Spleen (tissue), 11 donors: ENCODE measurements around the gene OOSP2. TPM values are rescaled to one million over a fixed set of nuclear protein-coding genes. Genes with fewer than 3 reads are reported as not detected.

Experiments used
- DNase-seq: peaks from one replicate; pipeline ENCODE4 v3.0.0-alpha.2; 2020
- H3K27ac ChIP-seq, 8 donors: fragments of 200-600 bp; sonication (generic) in 7 of 8; 1 replicate in 4 of 8; 2 replicates in 4 of 8; pipeline versions ENCODE4 v1.5.0 to v1.8.0; 2016 to 2021; ENCODE audit warnings: inconsistent platforms in 4 of 8, mild to moderate bottlenecking in 4 of 8, moderate library complexity in 1 of 8
- H3K27me3 ChIP-seq, 7 donors: fragments of 200-600 bp; sonication (generic) in 6 of 7; replicated peaks in 1 of 7; 1 replicate in 4 of 7; 2 replicates in 3 of 7; pipeline versions ENCODE4 v1.5.0 to v1.8.0; 2016 to 2021; ENCODE audit warnings: inconsistent platforms in 3 of 7, mild to moderate bottlenecking in 1 of 7
- H3K36me3 ChIP-seq, 6 donors: fragments of 200-600 bp; sonication (generic) in 5 of 6; 1 replicate in 4 of 6; 2 replicates in 2 of 6; pipeline versions ENCODE4 v1.5.0 to v1.8.0; 2016 to 2021; ENCODE audit warnings: inconsistent platforms in 2 of 6
- H3K4me1 ChIP-seq, 6 donors: fragments of 200-600 bp; sonication (generic) in 5 of 6; 1 replicate in 3 of 6; 2 replicates in 3 of 6; pipeline versions ENCODE4 v1.5.0 to v1.8.0; 2016 to 2021; ENCODE audit warnings: inconsistent platforms in 3 of 6
- H3K4me3 ChIP-seq, 8 donors: fragments of 200-600 bp; sonication (generic) in 7 of 8; 1 replicate in 4 of 8; 2 replicates in 4 of 8; pipeline versions ENCODE4 v1.5.0 to v1.8.0; 2016 to 2021; ENCODE audit warnings: inconsistent platforms in 4 of 8, mild to moderate bottlenecking in 4 of 8, moderate library complexity in 2 of 8
- H3K9me3 ChIP-seq, 8 donors: fragments of 200-600 bp; sonication (generic) in 7 of 8; 1 replicate in 4 of 8; 2 replicates in 4 of 8; pipeline versions ENCODE4 v1.5.0 to v1.8.0; 2016 to 2021; ENCODE audit warnings: inconsistent platforms in 4 of 8
- POLR2A ChIP-seq, 3 donors: fragments of 450-650 bp; IDR thresholded peaks; one replicate each; pipeline ENCODE4 v1.5.1; 2017; ENCODE audit warnings: antibody characterized with exemption in 3 of 3, mild to moderate bottlenecking in 1 of 3
- POLR2AphosphoS5 ChIP-seq, 3 donors: sonication (generic); formaldehyde crosslinking; IDR thresholded peaks; one replicate each; pipeline ENCODE4 v1.5.1; 2017; ENCODE audit warnings: antibody characterized with exemption in 3 of 3
- WGBS, 5 donors: extraction: QIAGEN DNeasy Blood & Tissue Kit in 3 of 5; methylation state at CpG; one replicate each; pipeline versions ENCODE4 v1.1.5 to v1.1.7; 2013 to 2018; 5-methylcytosine and 5-hydroxymethylcytosine counted together
- intact Hi-C: fragments of 100-400 bp; cut with DNase I; formaldehyde crosslinking; loops from one replicate; pipeline ENCODE4 v1.15.0; 2023; ENCODE audit warnings: low total_unique reads
- polyA plus RNA-seq, 3 donors: library from polyadenylated mRNA; stranded (reverse); fragments of 200-250 nt; gene quantifications; one replicate each; pipeline ENCODE4 v1.2.1, GENCODE V29; 2013
- total RNA-seq, 7 donors: library from RNA; depleted of rRNA in 3 of 7; stranded (reverse); fragments of >200 nt in 3 of 7; fragmentation: NEBNext Ultra II Directional in 4 of 7; extraction: Animal tissue kit (Norgen Biotek cat#: 25700) in 4 of 7; gene quantifications; one replicate each; pipeline versions ENCODE4 v1.1.0 to v1.2.1, GENCODE V29; 2016 to 2021
- TF ChIP-seq, protein P1 (sequence below), 11 experiments: fragments of 200-600 bp in 7 of 11; fragments of 450-650 bp in 4 of 11; sonication (generic) in 4 of 11; IDR thresholded peaks in 8 of 11; conservative IDR thresholded peaks in 3 of 11; 1 replicate in 7 of 11; 2 replicates in 4 of 11; pipeline versions ENCODE4 v1.4.0 to v1.8.0; 2016 to 2021; ENCODE audit warnings: antibody characterized with exemption in 11 of 11, inconsistent platforms in 4 of 11, mild to moderate bottlenecking in 1 of 11
- donor health status: healthy with polysubstance abuse.
- donor health status: DM: no; HTN: no; CAD: no; lungs with moderate emphysema.
- donor health status: DM: no; HTN: no; CAD: no.
- donor health status: Bipolar disorder and iron deficiency.
- donor health status: healthy.
- donor health status: DM: no; HTN: no; CAD: no.
- donor health status: DM: yes; HTN: yes; CAD: no.

The OOSP2 gene
- total and polyA plus RNA-seq, 10 donors = not detected

DNA sequence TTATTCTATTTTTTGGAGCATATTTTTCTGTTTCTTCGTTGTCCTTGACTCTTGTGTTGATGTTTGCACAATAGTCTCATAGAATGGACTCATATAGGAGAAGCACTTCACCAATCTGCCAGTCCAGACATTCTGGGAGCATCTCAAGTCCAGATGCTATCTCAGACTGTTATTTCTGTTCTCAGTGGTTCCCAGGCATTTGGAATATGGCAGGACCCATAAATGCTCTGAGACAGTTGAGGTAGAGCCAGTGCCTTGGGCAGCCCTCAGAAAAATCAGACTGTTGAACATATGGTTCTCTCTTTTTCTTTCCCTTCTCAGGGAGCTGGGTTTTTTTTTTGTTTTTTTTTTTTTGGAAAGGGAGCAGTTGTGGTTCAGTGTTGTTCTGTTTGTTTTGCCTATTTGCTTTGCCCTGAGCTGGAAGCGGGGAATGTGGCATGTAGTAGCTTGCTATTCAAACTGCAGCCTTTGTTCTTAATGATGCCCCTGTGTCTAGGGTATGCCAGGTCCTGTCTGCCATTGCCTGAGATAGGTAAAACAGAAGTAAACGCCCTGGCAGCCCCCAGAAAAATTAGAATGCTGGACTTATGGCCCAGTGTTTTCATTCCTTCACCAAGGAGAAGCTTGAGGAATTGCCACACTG, 44.5 kb downstream of the OOSP2 start:
- Histone ChIP-seq H3K36me3 (no peaks in the 10 kb centered on the region), H3K4me1 (no peaks in the 10 kb centered on the region), H3K9me3 (peaks cover 0 to 8% (median 0%) of the 10 kb centered on the region in 8 donors), H3K27me3 (peaks cover 0 to 3% (median 0%) of the 10 kb centered on the region in 7 donors), H3K4me3 (no peak overlapping the region), H3K27ac (no peak overlapping the region)
- no peak for DNase-seq
- TF ChIP-seq POLR2AphosphoS5 (IDR thresholded peaks at IDR 0.05) = no peak
- intact Hi-C loops = no loop called here
- 62 to 79% (median 75%) methylated on average over 3 of the region's 3 CpGs for WGBS, 5 donors

DNA sequence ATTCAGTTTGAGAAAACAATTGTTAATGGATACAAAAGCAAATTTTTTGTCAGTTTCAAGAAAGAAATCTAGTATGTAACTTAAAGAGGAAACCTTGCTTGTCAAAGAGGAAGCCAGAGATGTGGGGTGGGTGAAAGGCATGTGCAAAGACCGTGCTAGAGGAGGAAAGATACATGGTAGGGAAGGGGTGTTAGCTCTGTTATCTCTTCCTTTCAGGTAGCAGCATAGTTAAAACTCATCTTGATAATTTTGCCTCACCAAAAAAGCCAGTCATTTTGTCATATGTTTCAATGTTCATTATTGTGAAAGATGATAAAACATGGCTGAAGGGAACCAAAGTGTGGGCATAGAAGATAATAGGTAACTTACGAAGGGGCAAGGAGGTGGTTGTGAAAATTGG, 45.7 kb downstream of the OOSP2 start:
- DNase-seq = no peak
- no peak overlapping the region for H3K27ac ChIP-seq
- no peak overlapping the region for H3K4me3 ChIP-seq
- peaks cover 0 to 3% (median 0%) of the 10 kb centered on the region in 7 donors for H3K27me3 ChIP-seq
- WGBS, 5 donors = 43 to 52% (median 49%) methylated on average over 2 of the region's 2 CpGs
- TF ChIP-seq, protein P1, sequence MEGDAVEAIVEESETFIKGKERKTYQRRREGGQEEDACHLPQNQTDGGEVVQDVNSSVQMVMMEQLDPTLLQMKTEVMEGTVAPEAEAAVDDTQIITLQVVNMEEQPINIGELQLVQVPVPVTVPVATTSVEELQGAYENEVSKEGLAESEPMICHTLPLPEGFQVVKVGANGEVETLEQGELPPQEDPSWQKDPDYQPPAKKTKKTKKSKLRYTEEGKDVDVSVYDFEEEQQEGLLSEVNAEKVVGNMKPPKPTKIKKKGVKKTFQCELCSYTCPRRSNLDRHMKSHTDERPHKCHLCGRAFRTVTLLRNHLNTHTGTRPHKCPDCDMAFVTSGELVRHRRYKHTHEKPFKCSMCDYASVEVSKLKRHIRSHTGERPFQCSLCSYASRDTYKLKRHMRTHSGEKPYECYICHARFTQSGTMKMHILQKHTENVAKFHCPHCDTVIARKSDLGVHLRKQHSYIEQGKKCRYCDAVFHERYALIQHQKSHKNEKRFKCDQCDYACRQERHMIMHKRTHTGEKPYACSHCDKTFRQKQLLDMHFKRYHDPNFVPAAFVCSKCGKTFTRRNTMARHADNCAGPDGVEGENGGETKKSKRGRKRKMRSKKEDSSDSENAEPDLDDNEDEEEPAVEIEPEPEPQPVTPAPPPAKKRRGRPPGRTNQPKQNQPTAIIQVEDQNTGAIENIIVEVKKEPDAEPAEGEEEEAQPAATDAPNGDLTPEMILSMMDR (IDR thresholded peaks at IDR 0.05 in 8 of 11, conservative IDR thresholded peaks at IDR 0.05 in 3 of 11) = no peak
- TF ChIP-seq POLR2AphosphoS5 (IDR thresholded peaks at IDR 0.05) (no peak), POLR2A (IDR thresholded peaks at IDR 0.05) (no peak)
- H3K36me3 ChIP-seq = no peaks in the 10 kb centered on the region
- H3K4me1 ChIP-seq = no peaks in the 10 kb centered on the region
- intact Hi-C loops = no loop called here
- peaks cover 0 to 2% (median 0%) of the 10 kb centered on the region in 8 donors for H3K9me3 ChIP-seq

DNA sequence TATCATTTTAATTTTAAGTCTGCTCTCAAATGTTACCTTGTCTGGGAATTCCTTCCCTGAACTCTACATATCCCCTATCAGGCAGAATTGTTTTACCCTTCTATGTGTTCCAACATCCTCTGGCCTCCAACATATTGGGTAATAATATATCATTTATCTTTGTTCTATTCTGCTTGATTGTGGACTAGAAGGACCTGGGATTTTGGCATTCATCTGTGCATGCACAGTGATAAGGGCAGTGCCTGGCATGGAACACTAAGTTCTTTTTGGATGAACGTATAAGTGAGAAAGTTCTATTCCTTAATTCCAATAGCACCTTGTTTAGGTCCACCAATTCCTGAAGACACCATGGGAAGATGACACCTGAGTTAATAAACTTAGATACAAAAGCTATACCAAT, 47.0 kb downstream of the OOSP2 start:
- H3K36me3 ChIP-seq = no peaks in the 10 kb centered on the region
- no peak for DNase-seq
- no peak for TF ChIP-seq POLR2AphosphoS5 (IDR thresholded peaks at IDR 0.05)
- no peak for TF ChIP-seq POLR2A (IDR thresholded peaks at IDR 0.05)
- TF ChIP-seq, protein P1 (IDR thresholded peaks at IDR 0.05 in 8 of 11, conservative IDR thresholded peaks at IDR 0.05 in 3 of 11) = no peak
- no peaks in the 10 kb centered on the region for H3K4me1 ChIP-seq
- whole genome bisulfite sequencing, 5 donors = 86 to 94% (median 91%) methylated on average over 1 of the region's 1 CpG
- H3K4me3 ChIP-seq = no peak overlapping the region
- no peak overlapping the region for H3K27ac ChIP-seq
- intact Hi-C loops = no loop called here
- peaks cover 0 to 3% (median 0%) of the 10 kb centered on the region in 7 donors for H3K27me3 ChIP-seq
- H3K9me3 ChIP-seq = no peaks in the 10 kb centered on the region

DNA sequence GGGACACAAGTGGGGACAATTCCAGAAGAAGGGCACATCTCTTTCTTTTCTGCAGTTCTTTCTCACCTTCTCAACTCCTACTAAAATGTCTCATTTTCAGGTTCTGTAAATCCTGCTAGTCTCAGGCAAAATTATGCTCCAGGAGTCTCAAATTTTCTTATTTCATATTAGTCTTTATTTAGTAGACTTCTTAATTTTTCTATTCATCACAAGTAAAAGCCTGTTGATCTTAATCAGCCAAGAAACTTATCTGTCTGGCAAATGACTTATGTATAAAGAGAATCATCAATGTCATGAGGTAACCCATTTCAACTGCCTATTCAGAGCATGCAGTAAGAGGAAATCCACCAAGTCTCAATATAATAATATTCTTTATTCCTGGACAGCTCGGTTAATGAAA, 48.2 kb downstream of the OOSP2 start, which contains the start of gene MS4A2:
Gene MS4A2, plus strand, starts transcription at position 301 of the 400 bp plus-strand sequence. CDS start 102 bp downstream, outside the sequence.
- no peak for DNase-seq
- H3K4me3 ChIP-seq = no peak within 1 kb of the TSS
- WGBS, 5 donors = 83 to 100% (median 91%) methylated on average over 1 of the region's 1 CpG

More for the DNA sequence above, 48.2 kb downstream of the OOSP2 start, which contains the start of gene MS4A2:
- intact Hi-C loops = no loop called here
- Histone ChIP-seq H3K36me3 (no peaks in the 10 kb centered on the region), H3K9me3 (no peaks in the 10 kb centered on the region), H3K4me1 (no peaks in the 10 kb centered on the region), H3K27ac (no peak within 1 kb of the TSS), H3K27me3 (peaks cover 0 to 3% (median 0%) of the 10 kb centered on the region in 7 donors)
- TF ChIP-seq POLR2A (IDR thresholded peaks at IDR 0.05) = no peak
- TF ChIP-seq POLR2AphosphoS5 (IDR thresholded peaks at IDR 0.05) = no peak
- TF ChIP-seq, protein P1 (IDR thresholded peaks at IDR 0.05 in 8 of 11, conservative IDR thresholded peaks at IDR 0.05 in 3 of 11) = no peak
